Common myeloid progenitor, CD34-positive (primary cell): ENCODE data around the gene PGAM4. TPM values are rescaled to one million over a fixed set of nuclear protein-coding genes. Genes with fewer than 3 reads are reported as not detected.
A peak's percentile ranks its signal among the peaks of the same experiment; 100 is the strongest.

Experiments
- CTCF ChIA-PET: fragments of 350-600 bp; sonication (Branson Sonifier 250); formaldehyde crosslinking; loops from one replicate; lab custom pipeline; 2021; ENCODE audit warnings: antibody characterized with exemption; lab: Charles Lee
- POLR2A ChIA-PET: fragments of 350-600 bp; sonication (Branson Sonifier 250); formaldehyde crosslinking; loops from one replicate; lab custom pipeline; 2021; ENCODE audit warnings: antibody characterized with exemption; lab: Charles Lee
- DNase-seq, 3 donors: peaks; one replicate each; pipeline versions ENCODE4 v3.0.0 to v3.0.0-alpha.2; 2013
- H3K27ac ChIP-seq, 2 experiments: 1 replicate in 1 of 2; 2 replicates in 1 of 2; pipeline ENCODE4 v1.7.0; 2013; ENCODE audit warnings: inconsistent platforms in 2 of 2, low read length in 2 of 2, mild to moderate bottlenecking in 2 of 2, low read depth in 1 of 2, moderate library complexity in 1 of 2; ENCODE audit not compliant: severe bottlenecking in 2 of 2, insufficient read depth in 1 of 2, poor library complexity in 1 of 2
- H3K27me3 ChIP-seq, 5 experiments: replicated peaks in 2 of 5; 1 replicate in 3 of 5; 2 replicates in 2 of 5; pipeline versions ENCODE4 v1.6.1 to v1.7.0; 2013; ENCODE audit warnings: low read length in 4 of 5, mild to moderate bottlenecking in 2 of 5, moderate library complexity in 2 of 5, inconsistent platforms in 1 of 5; ENCODE audit not compliant: insufficient read depth in 5 of 5, control insufficient read depth in 4 of 5
- H3K36me3 ChIP-seq, 4 experiments: 1 replicate in 2 of 4; 2 replicates in 2 of 4; pipeline versions ENCODE4 v1.6.1 to v1.7.0; 2013; ENCODE audit warnings: low read length in 3 of 4, control low read depth in 1 of 4, mild to moderate bottlenecking in 1 of 4; ENCODE audit not compliant: control insufficient read depth in 4 of 4, insufficient read depth in 4 of 4
- H3K4me1 ChIP-seq, 4 experiments: 1 replicate in 3 of 4; 2 replicates in 1 of 4; pipeline versions ENCODE4 v1.6.1 to v1.7.1; 2013; ENCODE audit warnings: low read length in 3 of 4, mild to moderate bottlenecking in 3 of 4, control low read depth in 1 of 4, inconsistent platforms in 1 of 4, moderate library complexity in 1 of 4; ENCODE audit not compliant: control insufficient read depth in 4 of 4, insufficient read depth in 4 of 4; ENCODE audit errors: control extremely low read depth in 1 of 4
- H3K4me3 ChIP-seq, 7 experiments: 1 replicate in 4 of 7; 2 replicates in 3 of 7; pipeline versions ENCODE4 v1.5.1 to v1.7.0; 2013; ENCODE audit warnings: mild to moderate bottlenecking in 7 of 7, low read length in 6 of 7, moderate library complexity in 6 of 7, inconsistent platforms in 2 of 7, low read depth in 2 of 7, control low read depth in 1 of 7; ENCODE audit not compliant: insufficient read depth in 4 of 7, control insufficient read depth in 1 of 7; ENCODE audit errors: extremely low read depth in 1 of 7
- H3K9me3 ChIP-seq, 5 experiments: 1 replicate in 4 of 5; 2 replicates in 1 of 5; pipeline versions ENCODE4 v1.6.1 to v1.7.1; 2013; ENCODE audit warnings: low read length in 4 of 5, mild to moderate bottlenecking in 2 of 5, inconsistent platforms in 1 of 5, low read depth in 1 of 5, moderate library complexity in 1 of 5; ENCODE audit not compliant: control insufficient read depth in 4 of 5, insufficient read depth in 2 of 5; ENCODE audit errors: control extremely low read depth in 1 of 5
- WGBS: methylation state at CpG from one replicate; pipeline ENCODE4 v1.1.5; 2013; ENCODE audit not compliant: insufficient coverage; 5-methylcytosine and 5-hydroxymethylcytosine counted together
- polyA plus RNA-seq: library from polyadenylated mRNA; unstranded; fragments of 120-200 nt; gene quantifications from one replicate; pipeline ENCODE4 v1.2.1, GENCODE V29; 2013

Gene PGAM4
- 0.13 TPM for polyA plus RNA-seq

- Histone ChIP-seq H3K36me3 (peaks cover 0 to 7% (median under 1%) of the 10 kb centered on the region in 4 experiments), H3K27ac (no peak within 1 kb of the TSS), H3K27me3 (no peaks in the 10 kb centered on the region), H3K9me3 (peaks cover 0 to 2% (median 0%) of the 10 kb centered on the region in 5 experiments), H3K4me3 (no peak within 1 kb of the TSS), H3K4me1 (peaks cover 0 to 1% (median 0%) of the 10 kb centered on the region in 4 experiments)
- ChIA-PET CTCF (no interaction called here), POLR2A (no interaction called here)
- no peak for DNase-seq
- 93% methylated on average over 6 of the region's 13 CpGs for WGBS
Measured at GRCh38 chrX:77969538-77969937, at the start of gene PGAM4. PGAM4 (minus strand) TSS chrX:77969638; CDS start chrX:77969638, 0 bp downstream.

DNA sequence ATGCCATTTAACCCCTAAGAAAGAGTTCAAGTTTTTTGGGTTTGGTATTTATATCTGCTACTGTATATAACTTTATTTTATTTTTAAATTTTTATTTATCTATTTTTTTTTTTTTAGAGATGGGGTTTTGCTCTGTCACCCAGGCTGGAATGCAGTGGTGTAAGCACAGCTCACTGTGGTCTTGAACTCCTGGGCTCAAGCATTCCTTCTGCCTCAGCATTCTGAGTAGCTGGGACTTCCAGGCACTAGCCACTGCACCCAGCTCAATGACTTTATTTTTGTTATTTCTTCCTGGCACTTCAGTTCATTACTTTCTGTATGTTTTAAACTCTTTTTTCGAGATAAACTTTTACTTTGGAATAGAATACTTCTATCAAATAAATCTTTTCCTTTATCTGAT is 42.4 kb upstream of the PGAM4 start:
- DNase-seq, result no peak
- ChIA-PET CTCF (interaction anchor here (1.0 to 1.1 kb wide), 2 partner anchors 14 to 102 kb away, joined by 3 read pairs; partner anchors contain the start of gene ATP7A), POLR2A (no interaction called here)
- H3K27ac ChIP-seq, result no peak overlapping the region
- no CpG with 5 or more reads among the region's 1 CpG for WGBS
- H3K4me3 ChIP-seq, result no peak overlapping the region
- peaks cover 0 to 3% (median 0%) of the 10 kb centered on the region in 4 experiments for H3K36me3 ChIP-seq
- no peaks in the 10 kb centered on the region for H3K27me3 ChIP-seq
- H3K4me1 ChIP-seq, result no peaks in the 10 kb centered on the region
- H3K9me3 ChIP-seq, result peaks cover 0 to 2% (median 0%) of the 10 kb centered on the region in 5 experiments

DNA sequence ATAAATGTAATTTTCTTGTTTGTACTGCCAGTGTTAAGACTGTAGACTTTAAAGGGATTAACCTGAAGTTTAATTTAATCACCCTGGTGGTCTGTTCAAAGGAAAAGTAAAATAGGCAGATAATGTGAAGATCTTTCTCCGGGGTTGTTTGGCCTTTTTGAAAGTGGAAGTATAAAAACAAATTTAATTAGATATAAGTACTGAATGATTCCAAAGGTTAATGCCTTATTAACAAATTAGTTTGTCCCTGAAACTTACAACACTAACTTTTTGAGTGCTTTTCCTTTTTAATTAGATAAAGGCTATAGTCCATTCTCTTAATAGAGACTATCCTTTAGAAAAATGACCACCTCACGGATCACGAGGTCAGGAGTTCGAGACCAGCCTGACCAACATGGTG is 10.4 kb upstream of the PGAM4 start:
- 96% methylated on average over 3 of the region's 4 CpGs for WGBS
- H3K9me3 ChIP-seq, result no peaks in the 10 kb centered on the region
- DNase-seq, result no peak
- H3K36me3 ChIP-seq, result peaks cover 0 to 2% (median under 1%) of the 10 kb centered on the region in 4 experiments
- CTCF ChIA-PET, result no interaction called here
- H3K27me3 ChIP-seq, result no peaks in the 10 kb centered on the region
- no peak overlapping the region for H3K4me3 ChIP-seq
- H3K4me1 ChIP-seq, result no peaks in the 10 kb centered on the region
- H3K27ac ChIP-seq, result no peak overlapping the region
- POLR2A ChIA-PET, result no interaction called here

DNA sequence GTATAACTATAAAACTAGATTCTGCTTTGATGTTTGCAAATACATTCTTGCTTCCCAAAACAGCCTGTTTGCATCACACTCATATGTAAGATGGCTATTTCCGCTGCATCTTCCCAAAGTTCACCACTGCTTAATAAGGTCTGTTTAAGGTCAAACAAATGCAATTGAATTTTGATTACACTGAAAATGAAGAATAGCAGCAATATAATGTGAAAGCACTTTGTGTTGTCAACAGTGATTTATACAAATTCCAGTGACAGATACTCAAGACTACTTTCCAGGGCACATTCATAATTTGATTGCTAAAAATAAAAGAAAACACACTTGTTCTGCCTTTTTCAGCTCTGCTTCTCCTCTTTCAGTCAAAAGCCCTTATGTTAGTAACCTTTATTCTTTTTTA is 8.1 kb upstream of the PGAM4 start:
- no peaks in the 10 kb centered on the region for H3K4me1 ChIP-seq
- H3K9me3 ChIP-seq, result no peaks in the 10 kb centered on the region
- DNase-seq, result no peak
- no CpG with 5 or more reads among the region's 1 CpG for WGBS
- H3K27me3 ChIP-seq, result no peaks in the 10 kb centered on the region
- H3K27ac ChIP-seq, result no peak overlapping the region
- H3K4me3 ChIP-seq, result no peak overlapping the region
- ChIA-PET POLR2A (no interaction called here), CTCF (interaction anchor here (1.3 kb wide), 1 partner anchor 66 kb away, joined by 3 read pairs; no protein-coding TSS in a partner anchor)
- H3K36me3 ChIP-seq, result peaks cover 0 to 5% (median under 1%) of the 10 kb centered on the region in 4 experiments

DNA sequence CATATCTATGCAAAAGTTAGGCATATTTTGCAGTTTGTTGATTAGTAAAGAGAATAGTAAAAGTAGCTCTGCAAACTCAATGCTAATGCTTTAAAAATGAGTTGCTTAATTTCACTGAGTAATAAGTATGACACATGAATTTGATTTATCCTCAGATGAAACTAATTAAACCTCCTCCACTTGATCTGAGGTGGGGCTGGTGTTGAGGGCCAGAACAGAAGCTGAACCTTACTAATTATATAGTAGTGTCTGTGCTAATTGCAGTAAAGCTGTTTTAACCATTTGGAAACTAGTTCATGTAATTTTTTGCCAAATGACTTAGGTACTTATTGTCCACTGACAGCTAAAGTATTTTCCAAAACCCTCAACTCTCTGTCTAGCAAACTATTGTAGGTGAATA is 7.7 kb upstream of the PGAM4 start:
- Histone ChIP-seq H3K27ac (no peak overlapping the region), H3K27me3 (no peaks in the 10 kb centered on the region), H3K9me3 (no peaks in the 10 kb centered on the region), H3K4me3 (no peak overlapping the region), H3K4me1 (no peaks in the 10 kb centered on the region), H3K36me3 (peaks cover 0 to 5% (median under 1%) of the 10 kb centered on the region in 4 experiments)
- no peak for DNase-seq
- ChIA-PET CTCF (interaction anchor here (1.3 kb wide), 1 partner anchor 65 kb away, joined by 3 read pairs; no protein-coding TSS in a partner anchor), POLR2A (no interaction called here)

GRCh38 chrX:77975755-77976154 is 6.3 kb upstream of the PGAM4 start:
- no peaks in the 10 kb centered on the region for H3K9me3 ChIP-seq
- H3K27ac ChIP-seq, result no peak overlapping the region
- H3K36me3 ChIP-seq, result peaks cover 0 to 6% (median under 1%) of the 10 kb centered on the region in 4 experiments
- no peak for DNase-seq
- CTCF ChIA-PET, result no interaction called here
- POLR2A ChIA-PET, result no interaction called here
- no peaks in the 10 kb centered on the region for H3K27me3 ChIP-seq
- H3K4me1 ChIP-seq, result no peaks in the 10 kb centered on the region
- H3K4me3 ChIP-seq, result no peak overlapping the region
- WGBS, result no CpG with 5 or more reads among the region's 2 CpGs

DNA sequence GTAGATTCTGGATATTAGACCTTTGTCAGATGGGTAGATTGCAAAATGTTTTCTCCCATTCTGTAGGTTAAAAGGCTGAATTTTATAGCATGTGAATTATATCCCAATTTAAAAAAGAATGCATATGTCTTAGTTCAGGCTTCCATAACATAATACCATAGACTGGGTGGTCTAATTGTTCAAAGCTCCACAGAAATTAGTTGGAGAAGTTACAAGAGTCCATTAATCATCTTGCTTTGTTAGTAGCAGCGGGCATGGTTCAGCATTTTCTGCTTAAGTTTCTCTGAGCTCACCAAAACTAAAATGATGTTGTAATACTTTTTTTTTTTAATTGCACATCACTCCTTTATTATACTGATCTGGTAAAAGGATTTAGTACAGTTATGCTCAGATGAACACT is 1.8 kb downstream of the PGAM4 start:
- no CpG with 5 or more reads among the region's 1 CpG for WGBS
- POLR2A ChIA-PET, result no interaction called here

More for the DNA sequence above, 1.8 kb downstream of the PGAM4 start:
- peaks cover 0 to 1% (median 0%) of the 10 kb centered on the region in 4 experiments for H3K4me1 ChIP-seq
- DNase-seq, result peak in 2 of 3 donors; percentile 36 to 40
- H3K27ac ChIP-seq, result no peak overlapping the region
- H3K4me3 ChIP-seq, result no peak overlapping the region
- CTCF ChIA-PET, result interaction anchor here (0.6 to 1.0 kb wide), 2 partner anchors 27 to 57 kb away, joined by 3 to 4 read pairs; no protein-coding TSS in a partner anchor
- H3K36me3 ChIP-seq, result peaks cover 0 to 4% (median under 1%) of the 10 kb centered on the region in 4 experiments
- H3K9me3 ChIP-seq, result peaks cover 0 to 2% (median 0%) of the 10 kb centered on the region in 5 experiments
- no peaks in the 10 kb centered on the region for H3K27me3 ChIP-seq
